GM21717 (cell line): ENCODE data around the gene KDM8.

ENCODE experiments used
- ATAC-seq: cut with Tn5 transposase; IDR thresholded peaks from one replicate; pipeline ENCODE4 v1.9.1; 2021; ENCODE audit warnings: mild to moderate bottlenecking, moderate library complexity; ENCODE audit not compliant: unreplicated experiment

KDM8 gene

DNA sequence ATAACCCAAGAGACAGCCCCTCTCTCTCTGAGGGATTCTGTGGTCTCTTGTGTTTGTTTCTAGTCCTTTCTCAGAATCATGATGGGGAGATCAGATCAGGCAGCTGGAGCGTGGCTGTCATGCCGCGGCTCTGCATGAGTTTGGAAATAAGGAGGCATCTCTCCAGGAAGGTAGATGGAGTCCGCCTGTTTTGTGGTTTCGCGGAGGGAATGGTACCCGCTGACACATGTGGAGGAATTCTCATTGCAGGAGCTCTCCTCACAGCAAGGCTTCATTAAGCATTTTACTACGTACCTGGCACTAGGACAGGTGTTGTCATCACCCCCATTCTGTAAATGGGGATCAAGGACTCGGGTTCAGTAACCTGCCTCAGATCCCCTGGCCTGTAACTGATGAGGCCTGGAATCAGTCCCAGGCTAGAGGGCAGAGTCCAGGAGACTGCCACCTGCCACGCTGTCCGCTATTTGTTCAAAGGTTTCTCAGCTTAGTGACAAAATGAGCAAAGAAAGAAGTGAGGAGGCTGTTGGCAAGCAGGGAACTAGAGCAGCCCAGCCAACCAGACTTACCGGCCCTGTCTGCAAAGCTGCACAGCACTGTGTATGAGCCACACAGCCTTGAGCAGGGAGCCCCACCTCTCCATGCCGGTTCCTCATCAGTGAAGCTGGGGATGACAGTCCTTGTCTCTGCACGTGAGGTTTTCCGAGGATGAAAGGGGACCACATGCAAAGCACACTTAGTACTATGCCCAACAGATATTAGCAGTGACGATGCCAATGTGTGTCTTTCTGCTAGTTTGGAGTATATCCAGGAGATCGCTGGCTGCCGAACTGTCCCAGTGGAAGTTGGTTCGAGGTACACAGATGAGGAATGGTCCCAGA lies 11.0 kb downstream of the KDM8 start:
- ATAC-seq: no peak

DNA sequence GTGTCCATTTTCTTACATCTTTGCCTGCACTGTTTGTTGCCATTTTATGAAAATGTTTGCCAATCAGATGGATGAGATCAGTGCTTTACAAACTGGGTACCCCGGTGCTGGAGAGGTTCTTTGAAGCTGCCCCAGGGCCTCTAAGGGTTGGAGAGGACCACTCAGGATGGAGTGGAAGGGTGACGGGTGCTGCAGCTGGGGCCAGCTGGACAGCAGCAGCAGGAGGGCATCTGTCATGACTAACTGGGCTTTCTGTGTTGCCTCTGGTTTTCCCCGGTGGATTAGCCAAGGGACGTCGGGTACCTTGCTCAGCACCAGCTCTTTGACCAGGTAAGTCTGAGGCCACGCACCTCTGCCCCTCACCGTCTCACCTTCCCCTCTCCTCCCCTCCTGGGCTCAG lies 12.3 kb downstream of the KDM8 start:
- ATAC-seq: no peak

DNA sequence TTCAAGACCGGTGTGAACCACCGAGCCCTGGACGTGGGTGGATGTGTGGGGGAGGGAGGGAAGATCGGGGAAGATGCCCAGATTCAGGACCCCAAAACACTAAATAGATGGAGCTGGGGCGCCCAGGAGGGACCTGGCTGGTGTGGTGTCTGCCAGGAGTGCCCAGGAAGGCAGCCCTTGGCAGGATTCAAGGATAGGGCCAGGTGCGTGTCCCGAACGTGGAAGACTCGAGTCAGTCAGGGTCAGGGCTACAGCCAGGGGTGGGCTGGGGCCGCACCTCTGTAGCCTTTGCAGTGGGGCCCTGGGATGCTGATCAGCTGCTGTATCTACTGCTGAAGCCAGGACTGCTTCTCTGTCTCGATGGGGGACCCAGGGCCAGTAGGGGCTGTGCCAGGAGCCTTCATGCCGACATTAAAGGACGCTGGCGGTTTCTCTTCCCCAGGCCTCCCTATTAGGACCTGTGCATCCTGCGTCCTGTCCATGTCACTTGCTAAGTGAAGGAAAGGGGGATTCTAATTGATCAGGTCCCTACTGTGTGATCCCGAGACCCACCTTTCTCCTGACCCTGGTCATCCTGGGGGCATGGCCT lies 13.1 kb downstream of the KDM8 start:
- no peak for ATAC-seq

DNA sequence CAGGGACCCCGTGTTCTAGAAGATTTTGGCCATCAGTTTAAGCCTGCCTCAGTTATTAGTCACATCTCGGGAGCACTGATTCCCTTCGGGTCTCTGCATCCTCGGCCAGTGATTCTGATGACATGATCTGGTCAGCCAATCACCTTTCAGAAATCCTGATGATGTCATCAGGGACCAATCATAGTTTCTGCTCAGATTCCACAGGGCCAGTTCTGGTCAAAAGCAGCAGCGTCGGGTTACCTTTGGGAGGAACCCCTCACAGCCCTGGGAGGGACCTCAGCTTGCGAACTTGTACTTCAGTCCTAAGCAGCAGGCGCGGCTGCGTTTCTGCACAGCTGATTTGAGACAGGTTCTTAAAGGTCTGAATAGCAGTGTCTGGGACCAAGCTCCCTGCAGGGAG lies 13.9 kb downstream of the KDM8 start:
- no peak for ATAC-seq

DNA sequence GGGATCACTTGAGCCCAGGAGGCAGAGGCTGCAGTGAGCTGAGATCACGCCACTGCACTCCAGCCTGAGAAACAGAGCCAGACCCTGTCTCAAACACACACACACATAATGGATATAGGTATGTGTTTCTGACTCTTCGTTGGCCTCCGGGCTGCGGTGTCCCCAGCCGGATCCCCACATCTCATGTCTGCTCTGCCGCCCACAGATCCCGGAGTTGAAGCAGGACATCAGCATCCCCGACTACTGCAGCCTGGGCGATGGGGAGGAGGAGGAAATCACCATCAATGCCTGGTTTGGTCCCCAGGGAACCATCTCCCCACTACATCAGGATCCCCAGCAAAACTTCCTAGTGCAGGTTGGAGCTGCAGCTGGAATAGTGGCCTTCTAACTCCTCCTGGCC lies 15.4 kb downstream of the KDM8 start:
- ATAC-seq: no peak

DNA sequence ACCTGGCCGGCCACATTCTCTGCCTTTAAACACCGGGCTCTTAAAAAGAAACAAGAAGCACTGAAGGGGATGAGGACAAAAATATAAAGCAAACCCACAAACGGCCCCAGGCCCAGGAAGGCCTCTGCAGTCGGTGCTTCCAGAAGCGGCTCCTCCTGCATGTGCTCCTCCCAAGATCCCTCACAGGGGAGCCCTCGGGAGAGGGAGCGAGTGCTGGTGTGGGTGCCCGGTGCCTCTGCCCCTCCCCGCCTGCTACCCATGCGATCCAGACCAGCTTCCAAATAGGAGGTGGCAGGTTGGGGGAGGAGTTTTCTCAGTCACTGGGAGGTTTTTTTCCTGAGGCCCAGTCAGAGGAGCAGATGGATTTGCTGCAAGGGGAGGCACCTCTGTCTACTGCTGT lies 15.8 kb downstream of the KDM8 start:
- no peak for ATAC-seq

DNA sequence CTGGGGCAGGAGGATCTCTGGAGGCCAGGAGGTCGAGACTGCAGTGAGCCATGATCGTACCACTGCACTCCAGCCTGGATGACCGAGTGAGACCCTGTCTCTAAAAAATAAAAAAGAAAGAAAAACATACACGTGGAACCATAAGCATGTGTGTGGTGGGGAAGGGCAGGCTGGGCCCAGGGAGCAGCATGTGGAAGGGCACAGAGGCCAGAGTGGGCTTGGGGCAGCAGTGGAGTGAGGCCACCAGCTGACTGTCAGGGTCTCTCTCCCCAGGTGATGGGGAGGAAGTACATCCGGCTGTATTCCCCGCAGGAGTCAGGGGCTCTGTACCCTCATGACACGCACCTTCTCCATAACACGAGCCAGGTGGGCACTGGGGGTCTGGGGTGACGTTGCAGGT lies 16.8 kb downstream of the KDM8 start:
- ATAC-seq: no peak

DNA sequence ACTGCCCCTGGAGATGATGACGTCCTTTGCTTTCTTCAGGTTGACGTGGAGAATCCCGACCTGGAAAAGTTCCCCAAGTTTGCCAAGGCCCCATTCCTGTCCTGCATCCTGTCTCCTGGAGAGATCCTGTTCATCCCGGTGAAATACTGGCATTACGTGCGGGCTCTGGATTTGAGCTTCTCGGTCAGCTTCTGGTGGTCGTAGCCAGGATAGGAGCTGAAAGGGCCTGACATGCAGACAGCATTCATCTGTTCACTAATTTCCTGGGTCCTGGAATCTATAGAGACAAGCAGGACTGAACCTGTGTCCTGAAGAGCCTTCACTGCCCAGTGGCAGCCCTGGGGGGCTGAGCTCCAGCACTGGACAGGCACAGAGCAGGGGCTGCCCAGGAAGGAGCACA lies 17.2 kb downstream of the KDM8 start:
- ATAC-seq: no peak

DNA sequence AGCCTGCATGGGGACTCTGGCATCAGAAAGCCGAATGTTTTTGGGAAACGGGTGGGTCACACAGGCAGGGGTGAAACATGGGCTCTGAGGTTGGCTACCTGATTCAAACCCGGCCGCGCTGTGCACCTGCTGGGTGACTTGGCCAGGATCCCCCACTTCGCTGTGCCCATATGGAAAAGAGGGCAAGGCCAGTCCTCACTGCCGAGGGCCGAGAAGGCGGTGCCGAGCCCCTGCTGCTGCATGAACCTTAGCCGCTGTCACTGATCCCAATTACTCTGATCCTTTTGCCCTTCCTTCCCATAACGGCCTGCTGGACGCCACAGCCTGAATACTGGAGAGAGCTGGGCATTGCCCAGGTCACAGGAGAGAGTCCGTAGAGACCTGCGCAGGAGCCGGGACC lies 17.7 kb downstream of the KDM8 start:
- ATAC-seq: no peak

DNA sequence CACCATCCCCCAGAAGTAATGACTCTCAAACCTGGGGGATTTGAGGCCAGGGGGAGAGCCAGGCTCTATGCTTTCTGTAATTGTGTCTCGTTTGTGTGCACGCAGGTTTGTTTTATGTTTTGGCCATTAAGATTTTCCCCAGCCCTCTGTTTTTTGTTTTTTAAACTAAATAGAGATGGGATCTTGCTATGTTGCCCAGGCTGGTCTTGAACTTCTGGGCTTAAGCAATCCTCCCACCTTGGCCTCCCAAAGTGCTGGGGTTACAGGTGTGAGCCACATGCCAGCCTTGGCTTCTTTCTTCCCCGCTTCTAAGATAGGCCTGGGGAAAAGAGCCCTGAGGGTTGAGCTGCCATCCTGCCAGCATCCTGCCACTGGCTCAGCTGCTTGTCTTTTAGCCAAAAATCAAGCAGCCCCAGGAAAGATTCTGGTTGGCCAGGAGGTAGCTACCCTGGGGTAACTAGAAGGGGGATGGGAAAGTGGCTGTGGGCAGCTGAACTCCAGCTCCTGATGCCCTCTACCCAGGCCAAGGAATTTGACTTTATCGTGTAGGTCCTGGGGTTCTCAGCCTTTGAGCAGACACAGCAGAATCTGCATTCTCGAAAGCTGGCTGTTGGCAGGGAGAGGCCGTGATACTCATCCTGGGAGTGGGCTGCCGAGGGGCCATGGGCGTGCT lies 18.4 kb downstream of the KDM8 start:
- ATAC-seq: no peak

DNA sequence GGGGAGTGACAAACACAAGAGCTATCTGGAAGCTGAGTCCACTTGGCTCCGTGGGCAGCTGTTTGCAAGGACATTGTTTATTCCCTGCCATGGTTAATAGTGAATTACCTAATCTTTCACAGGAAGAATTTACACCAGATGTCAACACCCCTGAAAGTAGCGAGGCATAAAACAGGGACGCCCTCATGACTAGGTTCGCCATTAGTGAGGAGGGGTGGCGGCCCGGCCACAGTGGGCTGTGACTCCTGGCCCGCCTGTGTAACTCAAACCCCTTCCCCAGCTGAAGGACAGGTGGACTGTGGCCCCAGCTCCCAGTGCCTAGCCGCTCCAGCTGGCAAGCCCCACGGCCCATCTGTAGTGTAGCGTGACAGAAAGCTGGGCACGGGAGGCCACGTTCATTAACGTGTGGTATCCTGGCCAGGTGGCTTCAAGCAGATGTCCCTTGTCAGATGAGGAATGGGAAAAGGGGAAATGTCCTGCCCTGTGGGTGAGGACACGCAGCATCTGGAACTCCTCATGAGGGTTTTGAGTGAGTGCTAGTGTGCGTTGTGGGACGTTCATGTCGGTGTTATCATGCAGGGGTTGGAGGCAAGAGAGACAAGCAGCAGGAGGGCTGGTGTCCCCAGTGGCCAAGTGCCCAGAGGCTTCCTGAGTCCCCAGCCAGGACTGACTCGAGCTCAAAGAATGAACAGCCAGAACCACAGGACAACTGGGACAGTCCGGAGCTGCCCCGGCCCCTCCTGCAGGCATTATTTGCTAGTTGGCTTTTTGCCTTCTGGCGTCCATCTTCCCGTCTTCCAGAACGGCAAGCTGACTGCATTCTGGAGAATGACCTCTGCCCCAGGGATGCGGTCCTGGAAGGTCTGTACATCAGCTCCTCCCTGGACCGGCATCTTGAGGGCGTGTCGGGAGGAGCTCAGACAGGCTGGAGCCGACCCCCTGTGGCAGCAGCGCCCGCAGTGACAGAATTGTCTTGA lies 19.2 kb downstream of the KDM8 start:
- ATAC-seq: no peak

DNA sequence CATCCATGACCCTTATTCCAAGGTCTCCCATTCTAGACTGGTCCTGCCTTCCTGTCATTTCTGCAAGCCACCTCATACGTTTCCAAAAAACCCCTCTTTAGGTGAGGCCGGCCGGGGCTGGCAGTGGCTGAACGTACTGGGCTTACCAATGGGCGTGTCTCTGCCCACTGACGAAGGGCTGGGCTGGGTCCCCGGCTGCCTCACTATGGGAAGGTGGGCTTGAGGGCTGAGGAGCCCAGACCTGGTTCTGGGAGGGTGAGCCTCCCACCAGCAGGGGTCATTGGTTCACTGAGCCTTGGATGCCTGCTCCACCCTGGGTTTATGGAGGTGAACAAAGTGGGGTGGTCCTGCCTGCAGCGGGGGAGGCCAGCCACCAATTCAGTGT lies 19.9 kb downstream of the KDM8 start:
- no peak for ATAC-seq

DNA sequence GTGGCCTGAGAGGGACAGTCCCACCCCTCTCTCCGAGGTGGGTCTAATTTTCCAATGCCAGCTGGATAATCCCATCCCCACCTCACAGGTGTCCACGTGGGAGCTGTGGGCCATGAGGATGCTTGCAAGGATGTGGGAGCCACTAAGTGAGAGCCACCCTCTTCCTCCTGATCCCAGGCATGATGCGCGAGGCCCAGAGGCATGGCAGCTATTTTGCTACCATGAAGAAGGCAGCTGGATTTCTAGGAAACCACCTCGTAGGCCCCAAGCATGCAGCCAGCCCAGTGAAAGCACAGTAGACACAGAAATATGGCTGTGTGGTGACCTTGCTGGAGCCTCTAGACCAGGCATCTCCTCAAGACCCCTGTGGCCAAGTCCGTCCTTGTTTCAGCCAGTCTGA lies 20.4 kb downstream of the KDM8 start:
- ATAC-seq: no peak

DNA sequence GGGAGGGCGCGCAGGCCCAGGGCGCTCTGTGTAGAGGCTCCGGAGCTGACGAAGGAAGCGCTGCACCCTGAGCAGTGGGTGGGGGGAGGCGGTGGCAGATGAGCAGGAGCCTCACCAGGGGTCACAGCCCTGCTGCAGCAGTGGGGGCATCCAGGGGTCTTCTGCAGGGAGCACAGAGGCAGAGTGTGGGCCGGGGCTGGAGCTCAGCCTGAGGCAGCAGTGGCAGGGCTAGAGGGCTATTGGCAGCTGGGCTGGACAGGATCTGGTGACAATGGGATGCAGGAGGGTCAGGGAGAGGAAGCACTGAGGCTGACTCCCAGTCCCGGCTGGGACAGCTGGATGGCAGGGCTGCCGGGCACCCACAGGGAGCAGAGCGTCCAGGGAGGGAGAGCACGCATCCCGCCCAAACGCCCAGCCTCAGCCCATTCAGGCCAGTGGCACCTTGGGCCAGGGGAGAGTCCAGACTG lies 21.0 kb downstream of the KDM8 start:
- ATAC-seq: no peak

DNA sequence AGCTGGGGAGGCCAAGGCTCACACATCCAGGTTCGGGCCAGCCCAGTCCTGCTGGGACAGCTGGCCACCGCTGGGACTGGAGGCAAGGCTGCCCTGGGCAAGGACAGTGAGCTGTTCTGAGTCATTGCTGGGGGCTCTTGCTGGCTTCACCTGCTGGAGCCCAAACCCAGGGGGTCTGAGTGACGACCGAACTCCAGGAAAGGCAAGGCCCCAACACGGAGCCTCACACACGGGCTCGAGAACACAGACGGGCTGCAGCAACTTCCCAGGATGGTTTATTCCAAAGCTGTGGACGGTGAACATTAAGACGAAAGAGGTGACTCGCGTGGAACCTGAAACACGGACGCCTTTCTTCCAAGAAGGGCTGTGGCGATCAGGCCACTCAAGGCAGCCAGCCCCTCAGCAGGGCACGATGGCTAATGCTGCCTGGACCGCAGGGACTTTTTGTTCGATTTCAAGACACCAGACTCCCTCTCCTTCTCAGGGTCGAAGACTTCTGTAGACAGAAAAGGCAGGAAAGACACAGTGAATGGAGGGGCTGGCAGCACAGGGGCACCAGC lies 21.5 kb downstream of the KDM8 start:
- ATAC-seq: no peak

DNA sequence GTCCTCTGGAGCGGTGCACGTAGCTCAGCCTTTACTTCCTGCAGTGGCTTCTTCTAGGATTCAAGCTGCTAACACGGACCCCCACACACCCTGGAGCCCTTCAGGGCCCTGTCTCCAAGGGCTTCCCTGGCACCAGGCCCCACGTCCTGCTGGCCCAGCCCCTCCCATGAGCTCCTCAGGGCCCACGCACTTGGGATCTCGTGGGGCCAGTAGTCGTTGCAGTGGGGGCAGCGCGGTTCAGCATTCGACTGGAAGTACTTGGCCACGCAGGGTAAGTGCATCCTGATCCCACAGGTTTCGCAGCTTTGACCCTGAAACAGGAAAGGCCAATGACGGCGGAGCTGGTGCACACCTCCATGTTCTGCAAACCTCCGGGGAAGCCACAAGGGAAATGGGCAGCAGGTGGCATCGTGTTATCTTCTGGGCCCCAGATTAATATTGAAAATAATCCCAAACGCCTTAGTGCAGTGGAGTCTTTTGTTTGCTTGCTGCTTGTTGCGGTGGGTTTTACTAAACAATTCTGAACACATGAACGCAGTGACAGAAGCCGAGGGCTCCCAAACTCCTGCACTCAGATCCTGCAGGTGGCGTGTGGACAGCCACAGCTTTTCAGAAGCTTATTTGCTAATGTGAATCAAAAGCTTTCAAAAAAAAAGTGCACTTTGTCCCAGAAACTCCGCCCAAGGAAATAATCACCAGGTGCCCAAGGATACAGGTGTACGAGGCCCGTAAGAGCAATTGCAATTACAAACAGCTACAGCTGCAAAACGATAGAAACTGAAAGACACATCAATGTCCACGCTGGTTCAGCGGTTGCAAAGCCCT lies 22.4 kb downstream of the KDM8 start:
- no peak for ATAC-seq

DNA sequence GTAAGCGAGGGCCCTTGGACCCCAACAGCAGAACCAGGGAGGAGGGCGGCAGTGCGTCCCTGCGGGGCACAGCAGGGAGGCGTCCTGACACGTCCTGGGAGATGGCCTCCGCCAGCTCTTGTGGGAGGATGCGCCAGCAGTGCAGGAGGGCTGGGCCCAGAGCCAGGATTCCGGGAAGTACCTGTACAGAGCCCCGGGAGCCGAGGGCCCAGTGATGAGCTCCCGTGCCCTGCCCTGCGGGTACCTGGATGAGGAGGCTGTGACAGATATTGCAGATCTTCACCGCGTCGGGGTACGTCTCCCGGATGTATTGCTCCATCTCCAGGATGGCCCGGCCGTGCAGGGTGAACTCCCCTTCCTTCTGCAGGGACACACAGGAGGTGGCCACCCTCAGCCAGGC lies 23.1 kb downstream of the KDM8 start:
- no peak for ATAC-seq

DNA sequence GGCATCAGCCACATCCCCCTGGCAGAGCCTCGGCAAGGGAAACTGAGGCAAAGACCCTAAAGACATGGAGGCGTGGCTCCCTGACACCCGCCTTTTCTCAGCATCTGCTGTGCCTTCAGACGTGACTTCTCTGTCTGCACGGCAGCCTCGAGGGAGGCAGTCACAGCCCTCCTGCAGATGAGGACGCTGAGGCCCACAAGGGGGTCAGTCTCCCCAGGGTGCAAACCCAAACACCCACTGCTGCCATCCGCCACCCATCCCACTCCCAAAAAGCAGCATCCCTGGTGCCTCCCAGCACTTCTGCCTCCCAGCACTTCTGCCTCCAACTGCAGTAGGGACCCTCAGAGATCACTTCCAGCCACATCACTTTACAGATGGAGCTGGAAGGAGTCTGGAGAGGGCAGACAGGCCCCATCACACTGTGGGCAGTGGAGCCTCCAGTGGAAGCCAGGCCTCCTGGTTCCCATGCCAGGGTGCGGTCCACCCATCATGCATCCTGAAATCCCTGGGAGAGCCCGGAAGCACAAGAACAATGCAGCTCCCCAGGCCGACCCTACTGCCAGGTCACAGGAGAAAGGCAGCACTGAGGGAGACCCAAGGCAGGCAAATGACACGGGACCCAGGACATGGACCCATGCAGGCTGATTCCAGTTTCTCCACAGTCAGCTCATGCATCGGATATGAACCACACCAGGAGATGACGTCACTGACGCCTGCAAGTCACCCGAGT lies 23.8 kb downstream of the KDM8 start:
- no peak for ATAC-seq

DNA sequence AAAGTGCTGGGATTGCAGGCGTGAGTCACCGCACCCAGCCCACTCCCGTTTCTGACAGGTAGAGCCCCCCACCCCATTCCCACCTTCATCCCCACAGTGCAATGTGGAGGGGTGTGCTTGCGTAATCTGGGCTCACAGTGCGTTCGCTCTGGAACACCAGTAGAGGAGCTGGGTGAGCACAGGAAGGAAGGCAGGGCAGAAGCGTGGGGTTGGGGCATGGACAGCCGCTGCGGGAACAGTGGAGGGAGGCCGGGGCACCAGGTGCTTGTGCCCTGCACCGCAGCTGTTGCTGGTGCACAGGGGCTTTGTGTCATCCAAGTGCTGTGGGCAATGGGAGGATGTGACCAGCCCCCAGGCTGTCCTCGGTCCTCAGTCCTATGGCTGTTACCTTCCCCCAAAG lies 24.7 kb downstream of the KDM8 start:
- no peak for ATAC-seq
